HepG2 (cell line): ENCODE data around the gene CST5. TPM values are rescaled to one million over a fixed set of nuclear protein-coding genes. Genes with fewer than 3 reads are reported as not detected.
A peak's percentile ranks its signal among the peaks of the same experiment; 100 is the strongest.

Experiments used
- ATAC-seq: fragments of 200-7000 bp; cut with Tn5 transposase; 3 replicates; pipeline ENCODE4 v1.9.1; 2020; ENCODE audit warnings: mild to moderate bottlenecking, moderate library complexity
- BruUV-seq: library from RNA; stranded (reverse); fragments of 400-500 nt; replicated peaks from 2 replicates; lab custom pipeline; 2021; lab: Mats Ljungman, UMichigan
- CTCF ChIA-PET: fragments of 300-600 bp; formaldehyde crosslinking; extraction: SDS; loops from one replicate; lab custom pipeline; 2021; ENCODE audit warnings: low total read pairs, inconsistent platforms, low intra/inter-chr PET ratio; lab: Yijun Ruan, JAX
- POLR2A ChIA-PET: fragments of 350-600 bp; sonication (Branson Sonifier 250); formaldehyde crosslinking; loops from one replicate; lab custom pipeline; 2020; ENCODE audit warnings: antibody characterized with exemption, inconsistent platforms; lab: Yijun Ruan, JAX
- DNase-seq: peaks from one replicate; pipeline ENCODE4 v3.0.0-alpha.2; 2015; ENCODE audit warnings: low spot score
- FAIRE-seq: peaks from 3 replicates; lab custom pipeline; 2011; peaks lifted over from hg19 to GRCh38; lab: Jason Lieb, UNC
- H2AFZ ChIP-seq: one replicate; pipeline ENCODE4 v1.6.1; 2011; ENCODE audit warnings: low read length, inconsistent platforms
- H3K27ac ChIP-seq: fragments of 300-600 bp; 3 replicates; pipeline ENCODE4 v1.8.0; 2011; ENCODE audit warnings: mixed run types, mild to moderate bottlenecking, mixed read lengths, low read length, inconsistent platforms; ENCODE audit not compliant: insufficient read depth; ENCODE audit errors: extremely low read length
- H3K27me3 ChIP-seq, 2 experiments: fragments of 200-600 bp in 1 of 2; 2 replicates in 1 of 2; 3 replicates in 1 of 2; pipeline versions ENCODE4 v1.6.0 to v1.8.0; 2011; ENCODE audit warnings: low read length in 2 of 2, mild to moderate bottlenecking in 2 of 2, moderate library complexity in 2 of 2, inconsistent platforms in 1 of 2; ENCODE audit not compliant: insufficient read depth in 2 of 2, control insufficient read depth in 1 of 2
- H3K36me3 ChIP-seq, 2 experiments: fragments of 200-600 bp in 1 of 2; replicated peaks in 1 of 2; 2 replicates in 1 of 2; 3 replicates in 1 of 2; pipeline versions ENCODE4 v1.5.1 to v1.8.0; 2011; ENCODE audit warnings: low read length in 2 of 2, inconsistent platforms in 1 of 2; ENCODE audit not compliant: insufficient read depth in 2 of 2, control insufficient read depth in 1 of 2
- H3K4me1 ChIP-seq: 2 replicates; pipeline ENCODE4 v1.5.1; 2012; ENCODE audit warnings: low read length, inconsistent platforms; ENCODE audit not compliant: insufficient read depth
- H3K4me2 ChIP-seq: 2 replicates; pipeline ENCODE4 v1.6.0; 2011; ENCODE audit warnings: low read depth, low read length, inconsistent platforms
- H3K4me3 ChIP-seq, 3 experiments: fragments of 200-600 bp in 1 of 3; sonication (generic), shearing (Covaris generic) in 1 of 3; replicated peaks in 1 of 3; 2 replicates each; pipeline ENCODE4 v1.5.1; 2011 to 2016; ENCODE audit warnings: low read length in 3 of 3, inconsistent platforms in 2 of 3, low read depth in 2 of 3, mild to moderate bottlenecking in 2 of 3, control low read depth in 1 of 3, mixed read lengths in 1 of 3; ENCODE audit not compliant: insufficient read depth in 1 of 3
- H3K79me2 ChIP-seq: one replicate; pipeline ENCODE4 v1.6.1; 2011; ENCODE audit warnings: low read length, inconsistent platforms; ENCODE audit not compliant: insufficient read depth
- H3K9ac ChIP-seq: 2 replicates; pipeline ENCODE4 v1.6.0; 2011; ENCODE audit warnings: mild to moderate bottlenecking, low read depth, low read length, inconsistent platforms; ENCODE audit not compliant: insufficient read depth
- H3K9me3 ChIP-seq: 2 replicates; pipeline ENCODE4 v1.5.1; 2012; ENCODE audit warnings: mild to moderate bottlenecking, low read length
- H4K20me1 ChIP-seq: 2 replicates; pipeline ENCODE4 v1.6.0; 2011; ENCODE audit warnings: inconsistent platforms, mild to moderate bottlenecking, low read length, moderate library complexity; ENCODE audit not compliant: insufficient read depth
- AGO1 ChIP-seq: fragments of 200-400 bp; formaldehyde crosslinking; IDR thresholded peaks from 2 replicates; pipeline ENCODE4 v1.6.1; 2017; ENCODE audit warnings: mild to moderate bottlenecking, low read depth, low read length, moderate library complexity; ENCODE audit not compliant: poor library complexity, severe bottlenecking
- EEA1 ChIP-seq: sonication (generic); formaldehyde crosslinking; IDR thresholded peaks from 2 replicates; pipeline ENCODE4 v1.5.1; 2020; ENCODE audit warnings: mild to moderate bottlenecking, missing genetic modification reagents, borderline replicate concordance
- FOSL2 ChIP-seq: sonication (generic); formaldehyde crosslinking; IDR thresholded peaks from 2 replicates; pipeline ENCODE4 v1.4.0; 2020; ENCODE audit warnings: missing genetic modification reagents
- HNF1B ChIP-seq: sonication (generic); formaldehyde crosslinking; IDR thresholded peaks from 2 replicates; pipeline ENCODE4 v1.5.1; 2020; ENCODE audit warnings: mild to moderate bottlenecking, moderate library complexity, missing genetic modification reagents
- PHF5A ChIP-seq: IDR thresholded peaks from one replicate; pipeline ENCODE4 v1.6.1; 2018; ENCODE audit warnings: low read depth, missing genetic modification reagents; ENCODE audit not compliant: unreplicated experiment
- SETDB1 ChIP-seq: sonication (generic); formaldehyde crosslinking; IDR thresholded peaks from 2 replicates; pipeline ENCODE4 v1.5.1; 2020; ENCODE audit warnings: missing genetic modification reagents, mild to moderate bottlenecking, borderline replicate concordance
- ZBTB14 ChIP-seq: sonication (generic); formaldehyde crosslinking; IDR thresholded peaks from 2 replicates; pipeline ENCODE4 v1.4.0; 2020; ENCODE audit warnings: missing genetic modification reagents
- ZC3H13 ChIP-seq: sonication (generic); formaldehyde crosslinking; IDR thresholded peaks from 2 replicates; pipeline ENCODE4 v1.8.1; 2023; ENCODE audit warnings: mild to moderate bottlenecking, missing genetic modification reagents, moderate library complexity
- ZNF207 ChIP-seq: fragments of 450-650 bp; IDR thresholded peaks from 2 replicates; pipeline ENCODE4 v1.6.1; 2016; ENCODE audit warnings: antibody characterized with exemption, borderline replicate concordance
- ZNF570 ChIP-seq: sonication (generic); formaldehyde crosslinking; IDR thresholded peaks from 2 replicates; pipeline ENCODE4 v1.4.0; 2020; ENCODE audit warnings: mild to moderate bottlenecking, missing genetic modification reagents, borderline replicate concordance
- ZNF746 ChIP-seq: sonication (generic); formaldehyde crosslinking; IDR thresholded peaks from 2 replicates; pipeline ENCODE4 v1.8.0; 2022; ENCODE audit warnings: mild to moderate bottlenecking, missing genetic modification reagents
- ZNF776 ChIP-seq: sonication (generic); formaldehyde crosslinking; IDR thresholded peaks from 2 replicates; pipeline ENCODE4 v1.4.0; 2020; ENCODE audit warnings: mild to moderate bottlenecking, missing genetic modification reagents
- ZNF816 ChIP-seq: sonication (generic); formaldehyde crosslinking; IDR thresholded peaks from 2 replicates; pipeline ENCODE4 v1.8.0; 2022; ENCODE audit warnings: missing genetic modification reagents, mild to moderate bottlenecking, borderline replicate concordance
- WGBS: methylation state at CpG from one replicate; pipeline ENCODE4 v1.1.6; 2017; ENCODE audit warnings: low lambda C conversion rate; 5-methylcytosine and 5-hydroxymethylcytosine counted together
- in situ Hi-C: cut with HindIII; loops from 2 replicates; pipeline ENCODE4 v1.10.0; 2017; ENCODE audit warnings: low pct_unique_long_range_greater_than_20kb; ENCODE audit not compliant: extremely low pct_ligation_motif_present
- intact Hi-C: fragments of 100-400 bp; cut with micrococcal nuclease; formaldehyde crosslinking; loops from one replicate; pipeline ENCODE4 v1.10.0; 2022; ENCODE audit not compliant: unreplicated experiment
- polyA plus RNA-seq, 8 experiments: library from polyadenylated mRNA; depleted of rRNA in 3 of 8; stranded (reverse) in 7 of 8; unstranded in 1 of 8; fragments of >200 nt; fragmentation: Illumina TruSeq in 4 of 8; extraction: Trizol in 4 of 8; gene quantifications; 2 replicates each; pipeline versions ENCODE4 v1.2.1 to v1.2.3, GENCODE V29; 2011 to 2016; ENCODE audit warnings: low read depth in 4 of 8, missing spikeins in 1 of 8, mixed read lengths in 1 of 8; ENCODE audit not compliant: insufficient read depth in 1 of 8
- total RNA-seq, 5 experiments: library from RNA; depleted of rRNA; stranded (reverse); fragments of >200 nt; fragmentation: Illumina TruSeq; extraction: Trizol; gene quantifications; 2 replicates each; pipeline ENCODE4 v1.2.3, GENCODE V29; 2016; ENCODE audit warnings: low read depth in 1 of 5
- TF ChIP-seq, protein P1 (sequence below): sonication (generic); formaldehyde crosslinking; IDR thresholded peaks from 2 replicates; pipeline ENCODE4 v1.4.0; 2020; ENCODE audit warnings: low read depth, mild to moderate bottlenecking, missing genetic modification reagents

Gene CST5
- total and polyA plus RNA-seq, 2 of the 13 experiments (the other 11 are each of a cell fraction or from before 2014, with no cell fraction given) = 0.16 TPM; not detected in 1

- Histone ChIP-seq H3K4me1 (no peaks in the 10 kb centered on the region), H3K79me2 (no peaks in the 10 kb centered on the region), H3K36me3 (no peaks in the 10 kb centered on the region), H3K9ac (no peak overlapping the region), H3K27me3 (peaks cover 0 to 6% of the 10 kb centered on the region in 2 experiments; a peak in 3 of 5 replicates), H3K9me3 (no peaks in the 10 kb centered on the region), H2AFZ (no peak overlapping the region), H3K4me2 (no peak overlapping the region), H4K20me1 (no peaks in the 10 kb centered on the region), H3K27ac (no peak overlapping the region), H3K4me3 (no peak overlapping the region)
- ChIA-PET POLR2A (no interaction called here), CTCF (no interaction called here)
- TF ChIP-seq EEA1 (CRISPR knock-in tag) (no peak), ZNF207 (no peak)
- no TSS peak for BruUV-seq
- FAIRE-seq = no peak
- no peak for DNase-seq
- in situ Hi-C loops (loop anchor here (25.0 kb wide), 2 partner anchors 238 to 988 kb away; no protein-coding TSS in a partner anchor), intact Hi-C loops (no loop called here)
- ATAC-seq = no peak
- 0% methylated on average over 2 of the region's 2 CpGs for WGBS
These were observed 45.2 kb upstream of the CST5 start for GRCh38 chr20:23924751-23925150.

DNA sequence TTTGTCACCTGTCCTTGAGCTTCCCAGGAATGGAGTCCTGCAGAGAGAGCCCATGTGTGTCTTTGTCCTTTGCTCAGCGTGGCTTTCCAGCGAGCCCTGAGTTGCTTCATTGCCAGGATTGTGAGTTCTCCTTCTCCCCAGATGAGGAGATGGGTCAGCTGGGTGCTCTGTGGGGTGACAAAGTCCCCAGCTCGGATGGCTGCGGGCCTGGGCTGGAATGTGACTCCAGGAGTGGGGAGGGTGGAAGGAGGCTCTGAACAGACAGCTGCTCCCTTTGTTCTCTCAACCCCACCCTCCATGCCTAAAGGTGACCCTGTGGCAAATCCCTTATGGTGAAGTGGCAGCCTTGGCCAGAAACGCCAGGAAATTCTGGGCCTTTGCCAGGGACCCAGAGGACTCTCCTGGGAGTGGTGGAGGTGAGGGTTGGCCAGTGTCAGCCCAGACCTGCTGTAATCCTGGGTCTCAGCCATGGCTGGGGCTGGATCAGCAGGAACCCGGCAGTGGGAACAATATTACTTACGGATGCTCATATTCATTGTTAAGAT, 44.4 kb upstream of the CST5 start:
- H3K36me3 ChIP-seq = no peaks in the 10 kb centered on the region
- no peak overlapping the region for H2AFZ ChIP-seq
- H3K27me3 ChIP-seq = peaks cover 0 to 6% of the 10 kb centered on the region in 2 experiments; a peak in 3 of 5 replicates
- H4K20me1 ChIP-seq = no peaks in the 10 kb centered on the region
- FAIRE-seq (no peak), DNase-seq (no peak), ATAC-seq (peak; percentile 24; the same call in 2 of the 3 replicates)
- 19% methylated on average over 7 of the region's 7 CpGs for WGBS
- no peak overlapping the region for H3K4me2 ChIP-seq
- intact Hi-C loops (no loop called here), in situ Hi-C loops (no loop called here)
- no peak overlapping the region for H3K4me3 ChIP-seq
- ChIA-PET CTCF (no interaction called here), POLR2A (no interaction called here)
- no peaks in the 10 kb centered on the region for H3K9me3 ChIP-seq
- no peaks in the 10 kb centered on the region for H3K4me1 ChIP-seq
- H3K79me2 ChIP-seq = no peaks in the 10 kb centered on the region
- BruUV-seq = no TSS peak
- no peak overlapping the region for H3K9ac ChIP-seq
- no peak overlapping the region for H3K27ac ChIP-seq
- TF ChIP-seq SETDB1 (no peak), ZNF570 (CRISPR knock-in tag) (no peak), ZNF746 (CRISPR knock-in tag) (no peak), PHF5A (CRISPR knock-in tag) (no peak), ZBTB14 (no peak), ZNF816 (CRISPR knock-in tag) (no peak), ZC3H13 (no peak), HNF1B (CRISPR knock-in tag) (no peak), FOSL2 (CRISPR knock-in tag) (no peak), ZNF776 (CRISPR knock-in tag) (no peak), AGO1 (no peak)
- TF ChIP-seq, protein P1, sequence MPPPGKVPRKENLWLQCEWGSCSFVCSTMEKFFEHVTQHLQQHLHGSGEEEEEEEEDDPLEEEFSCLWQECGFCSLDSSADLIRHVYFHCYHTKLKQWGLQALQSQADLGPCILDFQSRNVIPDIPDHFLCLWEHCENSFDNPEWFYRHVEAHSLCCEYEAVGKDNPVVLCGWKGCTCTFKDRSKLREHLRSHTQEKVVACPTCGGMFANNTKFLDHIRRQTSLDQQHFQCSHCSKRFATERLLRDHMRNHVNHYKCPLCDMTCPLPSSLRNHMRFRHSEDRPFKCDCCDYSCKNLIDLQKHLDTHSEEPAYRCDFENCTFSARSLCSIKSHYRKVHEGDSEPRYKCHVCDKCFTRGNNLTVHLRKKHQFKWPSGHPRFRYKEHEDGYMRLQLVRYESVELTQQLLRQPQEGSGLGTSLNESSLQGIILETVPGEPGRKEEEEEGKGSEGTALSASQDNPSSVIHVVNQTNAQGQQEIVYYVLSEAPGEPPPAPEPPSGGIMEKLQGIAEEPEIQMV (CRISPR knock-in tag) = no peak
